Natural killer cell (primary cell): Measurements from ENCODE around the gene HOXD4. TPM values are rescaled to one million over a fixed set of nuclear protein-coding genes. Genes with fewer than 3 reads are reported as not detected.

Experiments
- ATAC-seq, 3 donors: fragments of 150-1000 bp in 2 of 3; fragments of 200-7000 bp in 1 of 3; cut with Tn5 transposase; 1 replicate in 1 of 3; 2 replicates in 2 of 3; pipeline ENCODE4 v1.10.0; 2021; ENCODE audit warnings: mild to moderate bottlenecking in 2 of 3, moderate library complexity in 2 of 3
- DNase-seq, 2 donors: peaks; one replicate each; pipeline versions ENCODE4 v3.0.0 to v3.0.0-alpha.2; 2013 to 2021; ENCODE audit warnings: mixed read lengths in 1 of 2
- H3K27ac ChIP-seq: one replicate; pipeline ENCODE4 v1.5.1; 2013; ENCODE audit warnings: mild to moderate bottlenecking, low read length
- H3K27me3 ChIP-seq: one replicate; pipeline ENCODE4 v1.6.1; 2013; ENCODE audit warnings: low read length; ENCODE audit not compliant: control insufficient read depth, insufficient read depth
- H3K36me3 ChIP-seq: one replicate; pipeline ENCODE4 v1.6.1; 2013; ENCODE audit warnings: low read length; ENCODE audit not compliant: control insufficient read depth, insufficient read depth
- H3K4me1 ChIP-seq: one replicate; pipeline ENCODE4 v1.6.1; 2013; ENCODE audit warnings: low read length; ENCODE audit not compliant: control insufficient read depth, insufficient read depth
- H3K4me3 ChIP-seq: one replicate; pipeline ENCODE4 v1.5.1; 2013; ENCODE audit warnings: low read length
- H3K9me3 ChIP-seq: one replicate; pipeline ENCODE4 v1.6.1; 2013; ENCODE audit warnings: low read length; ENCODE audit not compliant: control insufficient read depth, insufficient read depth
- H3K27ac Mint-ChIP-seq, 2 donors: one replicate each; pipeline ENCODE4 v1.8.0; 2022; ENCODE audit warnings: mild to moderate bottlenecking in 2 of 2, mixed read lengths in 2 of 2, moderate library complexity in 1 of 2
- H3K27me3 Mint-ChIP-seq, 2 donors: one replicate each; pipeline ENCODE4 v1.8.0; 2022; ENCODE audit warnings: low read depth in 2 of 2, mixed read lengths in 2 of 2
- H3K36me3 Mint-ChIP-seq: one replicate; pipeline ENCODE4 v1.8.0; 2022; ENCODE audit warnings: mixed read lengths
- H3K4me1 Mint-ChIP-seq, 2 donors: one replicate each; pipeline ENCODE4 v1.8.0; 2022; ENCODE audit warnings: mixed read lengths in 2 of 2
- H3K4me3 Mint-ChIP-seq: one replicate; pipeline ENCODE4 v1.8.0; 2022; ENCODE audit warnings: mild to moderate bottlenecking, moderate library complexity, mixed read lengths
- H3K9me3 Mint-ChIP-seq, 2 donors: one replicate each; pipeline ENCODE4 v1.8.0; 2022; ENCODE audit warnings: mixed read lengths in 2 of 2
- CTCF ChIP-seq: fragments of 200-600 bp; IDR thresholded peaks from one replicate; pipeline ENCODE4 v1.8.0; 2022; ENCODE audit warnings: antibody characterized with exemption
- WGBS: methylation state at CpG from one replicate; pipeline ENCODE4 v1.1.7; 2013; ENCODE audit warnings: missing lambda C conversion rate; ENCODE audit not compliant: insufficient coverage; 5-methylcytosine and 5-hydroxymethylcytosine counted together
- intact Hi-C: fragments of 100-400 bp; cut with micrococcal nuclease; formaldehyde crosslinking; loops from one replicate; pipeline ENCODE4 v1.14.2; 2022
- total RNA-seq, 4 donors: library from RNA; stranded (reverse); fragments of 120-200 nt in 1 of 4; gene quantifications; one replicate each; pipeline versions ENCODE4 v1.2.3 to v1.2.4, GENCODE V29; 2013 to 2022

The HOXD4 gene
- total RNA-seq, 3 donors from 2014 or later (not counting 1 experiment from before 2014, with no cell fraction given) = not detected

- Mint-ChIP-seq H3K27me3 (peaks cover 67 to 72% of the 10 kb centered on the region in 2 donors), H3K27ac (no peak overlapping the region)
These were observed 32.6 kb upstream of the HOXD4 start for GRCh38 chr2:176118601-176119339.

GRCh38 chr2:176120364-176121189 lies 30.8 kb upstream of the HOXD4 start:
- Histone ChIP-seq H3K4me3 (no peak overlapping the region), H3K4me1 (peaks cover 13% of the 10 kb centered on the region), H3K36me3 (no peaks in the 10 kb centered on the region), H3K9me3 (peaks cover 13% of the 10 kb centered on the region), H3K27ac (no peak overlapping the region), H3K27me3 (peaks cover 87% of the 10 kb centered on the region)
- peaks cover 9 to 11% of the 10 kb centered on the region in 2 donors for H3K4me1 Mint-ChIP-seq
- no peak for TF ChIP-seq CTCF
- peaks cover 14% of the 10 kb centered on the region for H3K36me3 Mint-ChIP-seq
- 10% methylated on average over 10 of the region's 13 CpGs for WGBS
- DNase-seq (no peak), ATAC-seq (no peak)
- H3K27ac Mint-ChIP-seq = no peak overlapping the region
- peaks cover 74 to 79% of the 10 kb centered on the region in 2 donors for H3K27me3 Mint-ChIP-seq
- H3K9me3 Mint-ChIP-seq = peaks cover 2% of the 10 kb centered on the region in 2 donors
- intact Hi-C loops = loop anchor here (5.0 kb wide), 1 partner anchor 33 kb away; no protein-coding TSS in a partner anchor
- no peak overlapping the region for H3K4me3 Mint-ChIP-seq

More at GRCh38 chr2:176118601-176119339, 32.6 kb upstream of the HOXD4 start:
- Histone ChIP-seq H3K27me3 (peaks cover 87% of the 10 kb centered on the region), H3K36me3 (no peaks in the 10 kb centered on the region), H3K9me3 (peaks cover 13% of the 10 kb centered on the region), H3K27ac (no peak overlapping the region), H3K4me1 (peaks cover 13% of the 10 kb centered on the region), H3K4me3 (no peak overlapping the region)
- Mint-ChIP-seq H3K36me3 (peaks cover 14% of the 10 kb centered on the region), H3K9me3 (peaks cover 2% of the 10 kb centered on the region in 2 donors), H3K4me3 (peak overlapping the region; percentile 28), H3K4me1 (peaks cover 9 to 11% of the 10 kb centered on the region in 2 donors)
- DNase-seq (peak in 1 of 2 donors; percentile 49), ATAC-seq (no peak)
- no peak for TF ChIP-seq CTCF
- intact Hi-C loops = no loop called here
- WGBS = 13% methylated on average over 24 of the region's 24 CpGs

GRCh38 chr2:176121190-176122051 lies 29.9 kb upstream of the HOXD4 start:
- Histone ChIP-seq H3K36me3 (no peaks in the 10 kb centered on the region), H3K4me3 (no peak overlapping the region), H3K4me1 (peaks cover 13% of the 10 kb centered on the region), H3K9me3 (peaks cover 13% of the 10 kb centered on the region), H3K27me3 (peaks cover 86% of the 10 kb centered on the region), H3K27ac (no peak overlapping the region)
- intact Hi-C loops = loop anchor here (5.0 kb wide), 1 partner anchor 34 kb away; no protein-coding TSS in a partner anchor
- H3K27me3 Mint-ChIP-seq = peaks cover 78 to 80% of the 10 kb centered on the region in 2 donors
- H3K36me3 Mint-ChIP-seq = peaks cover 14% of the 10 kb centered on the region
- DNase-seq (no peak), ATAC-seq (no peak)
- H3K27ac Mint-ChIP-seq = no peak overlapping the region
- peaks cover 2% of the 10 kb centered on the region in 2 donors for H3K9me3 Mint-ChIP-seq
- no peak overlapping the region for H3K4me3 Mint-ChIP-seq
- no peak for TF ChIP-seq CTCF
- peaks cover 9 to 11% of the 10 kb centered on the region in 2 donors for H3K4me1 Mint-ChIP-seq
- WGBS = 14% methylated on average over 50 of the region's 53 CpGs
